Panc1 (cell line): ENCODE measurements around the gene PHC1.
"Not testable (repeated sequence)": the region's sequence is repeated elsewhere in the genome, so short reads cannot be mapped to it uniquely, and the experiment has no call there.

Source experiments
- POLR2AphosphoS5 ChIP-seq: IDR thresholded peaks from 2 replicates; pipeline ENCODE4 v1.6.1; 2012; ENCODE audit warnings: mild to moderate bottlenecking, low read depth, low read length, moderate library complexity
- TF ChIP-seq, protein P1 (sequence below), 2 experiments: IDR thresholded peaks; 2 replicates each; pipeline ENCODE4 v1.6.1; 2011 to 2012; ENCODE audit warnings: low read depth in 2 of 2, control low read depth in 1 of 2, low read length in 1 of 2, mild to moderate bottlenecking in 1 of 2, moderate library complexity in 1 of 2; ENCODE audit not compliant: insufficient read depth in 1 of 2
- TF ChIP-seq, protein P2 (sequence below): fragments of 450-650 bp; IDR thresholded peaks from 2 replicates; pipeline ENCODE4 v1.5.1; 2017; ENCODE audit warnings: mild to moderate bottlenecking

DNA sequence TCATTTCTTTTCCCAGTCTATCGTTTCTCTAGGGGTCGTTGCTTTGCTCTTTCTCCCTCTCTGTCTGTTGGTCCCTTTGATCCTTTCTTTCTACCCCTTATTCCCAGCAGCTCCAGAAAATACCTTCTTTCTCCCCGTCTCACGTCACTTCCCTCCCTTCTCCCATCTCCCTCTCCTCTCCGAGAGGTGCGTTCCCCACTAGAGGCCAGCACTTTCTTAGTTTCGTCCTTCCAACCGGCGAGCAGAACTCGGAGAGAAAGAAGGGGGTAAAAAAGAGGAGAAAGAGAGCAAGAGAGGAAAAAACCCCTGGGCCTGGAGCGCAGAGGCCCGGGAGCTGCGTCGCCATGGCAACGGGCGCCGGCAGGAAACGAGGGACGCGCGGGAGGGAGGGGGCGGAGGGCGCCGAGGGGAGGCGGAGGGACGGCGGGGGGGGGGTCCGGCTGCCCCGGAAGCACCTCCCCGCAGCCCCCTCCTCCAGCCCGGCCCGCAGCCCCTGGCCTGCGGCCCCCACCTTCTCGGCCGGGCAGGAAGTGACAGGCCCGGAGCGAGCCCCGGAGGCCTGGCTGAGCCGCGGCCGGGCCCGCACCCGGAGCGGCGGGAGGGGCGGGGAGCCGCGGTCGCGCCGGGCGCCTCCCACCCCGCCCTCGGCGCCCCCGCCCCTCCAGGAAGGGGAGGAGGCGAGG is at the start of gene PHC1:
- TF ChIP-seq, protein P1, sequence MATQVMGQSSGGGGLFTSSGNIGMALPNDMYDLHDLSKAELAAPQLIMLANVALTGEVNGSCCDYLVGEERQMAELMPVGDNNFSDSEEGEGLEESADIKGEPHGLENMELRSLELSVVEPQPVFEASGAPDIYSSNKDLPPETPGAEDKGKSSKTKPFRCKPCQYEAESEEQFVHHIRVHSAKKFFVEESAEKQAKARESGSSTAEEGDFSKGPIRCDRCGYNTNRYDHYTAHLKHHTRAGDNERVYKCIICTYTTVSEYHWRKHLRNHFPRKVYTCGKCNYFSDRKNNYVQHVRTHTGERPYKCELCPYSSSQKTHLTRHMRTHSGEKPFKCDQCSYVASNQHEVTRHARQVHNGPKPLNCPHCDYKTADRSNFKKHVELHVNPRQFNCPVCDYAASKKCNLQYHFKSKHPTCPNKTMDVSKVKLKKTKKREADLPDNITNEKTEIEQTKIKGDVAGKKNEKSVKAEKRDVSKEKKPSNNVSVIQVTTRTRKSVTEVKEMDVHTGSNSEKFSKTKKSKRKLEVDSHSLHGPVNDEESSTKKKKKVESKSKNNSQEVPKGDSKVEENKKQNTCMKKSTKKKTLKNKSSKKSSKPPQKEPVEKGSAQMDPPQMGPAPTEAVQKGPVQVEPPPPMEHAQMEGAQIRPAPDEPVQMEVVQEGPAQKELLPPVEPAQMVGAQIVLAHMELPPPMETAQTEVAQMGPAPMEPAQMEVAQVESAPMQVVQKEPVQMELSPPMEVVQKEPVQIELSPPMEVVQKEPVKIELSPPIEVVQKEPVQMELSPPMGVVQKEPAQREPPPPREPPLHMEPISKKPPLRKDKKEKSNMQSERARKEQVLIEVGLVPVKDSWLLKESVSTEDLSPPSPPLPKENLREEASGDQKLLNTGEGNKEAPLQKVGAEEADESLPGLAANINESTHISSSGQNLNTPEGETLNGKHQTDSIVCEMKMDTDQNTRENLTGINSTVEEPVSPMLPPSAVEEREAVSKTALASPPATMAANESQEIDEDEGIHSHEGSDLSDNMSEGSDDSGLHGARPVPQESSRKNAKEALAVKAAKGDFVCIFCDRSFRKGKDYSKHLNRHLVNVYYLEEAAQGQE (IDR thresholded peaks at IDR 0.05; ENCODE audit: insufficient read depth in 1 of 2, low read depth in 2 of 2, low read length in 1 of 2) = not testable (repeated sequence)
- TF ChIP-seq, protein P2, sequence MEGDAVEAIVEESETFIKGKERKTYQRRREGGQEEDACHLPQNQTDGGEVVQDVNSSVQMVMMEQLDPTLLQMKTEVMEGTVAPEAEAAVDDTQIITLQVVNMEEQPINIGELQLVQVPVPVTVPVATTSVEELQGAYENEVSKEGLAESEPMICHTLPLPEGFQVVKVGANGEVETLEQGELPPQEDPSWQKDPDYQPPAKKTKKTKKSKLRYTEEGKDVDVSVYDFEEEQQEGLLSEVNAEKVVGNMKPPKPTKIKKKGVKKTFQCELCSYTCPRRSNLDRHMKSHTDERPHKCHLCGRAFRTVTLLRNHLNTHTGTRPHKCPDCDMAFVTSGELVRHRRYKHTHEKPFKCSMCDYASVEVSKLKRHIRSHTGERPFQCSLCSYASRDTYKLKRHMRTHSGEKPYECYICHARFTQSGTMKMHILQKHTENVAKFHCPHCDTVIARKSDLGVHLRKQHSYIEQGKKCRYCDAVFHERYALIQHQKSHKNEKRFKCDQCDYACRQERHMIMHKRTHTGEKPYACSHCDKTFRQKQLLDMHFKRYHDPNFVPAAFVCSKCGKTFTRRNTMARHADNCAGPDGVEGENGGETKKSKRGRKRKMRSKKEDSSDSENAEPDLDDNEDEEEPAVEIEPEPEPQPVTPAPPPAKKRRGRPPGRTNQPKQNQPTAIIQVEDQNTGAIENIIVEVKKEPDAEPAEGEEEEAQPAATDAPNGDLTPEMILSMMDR = peak; percentile 29; the same call in 1 of the 2 replicates
- not testable (repeated sequence) for TF ChIP-seq POLR2AphosphoS5
